SU-DHL-6 (cell line): ENCODE measurements around the gene NAV2.

ENCODE experiments used
- H2AFZ ChIP-seq: fragments of 200-600 bp; sonication (generic); 2 replicates; pipeline ENCODE4 v1.6.1; 2014; ENCODE audit warnings: low read depth, mild to moderate bottlenecking, moderate library complexity, mixed read lengths, antibody characterized with exemption, low read length; ENCODE audit not compliant: severe bottlenecking
- H3F3A ChIP-seq: fragments of 200-600 bp; shearing (Covaris generic); 2 replicates; pipeline ENCODE4 v1.6.0; 2016; ENCODE audit warnings: antibody characterized with exemption, mild to moderate bottlenecking; ENCODE audit not compliant: insufficient read depth
- H3K27ac ChIP-seq: fragments of 200-600 bp; sonication (generic); 2 replicates; pipeline ENCODE4 v1.5.1; 2016; ENCODE audit warnings: low read depth, mild to moderate bottlenecking, low read length, moderate library complexity, mixed read lengths
- H3K27me3 ChIP-seq: fragments of 200-600 bp; sonication (generic), shearing (Covaris generic); 2 replicates; pipeline ENCODE4 v1.6.0; 2014; ENCODE audit warnings: mild to moderate bottlenecking, low read length
- H3K36me3 ChIP-seq: fragments of 200-600 bp; sonication (generic); 2 replicates; pipeline ENCODE4 v1.6.1; 2014; ENCODE audit warnings: mild to moderate bottlenecking, low read length, mixed read lengths
- H3K4me2 ChIP-seq: fragments of 300-600, 200-600 bp; shearing (Covaris generic), sonication (generic); 2 replicates; pipeline ENCODE4 v1.6.0; 2014; ENCODE audit warnings: low read length, low read depth, mild to moderate bottlenecking; ENCODE audit not compliant: poor library complexity, severe bottlenecking
- H3K4me3 ChIP-seq: fragments of 200-600 bp; sonication (generic); 2 replicates; pipeline ENCODE4 v1.5.1; 2014; ENCODE audit warnings: antibody characterized with exemption, low read length, mild to moderate bottlenecking, mixed read lengths; ENCODE audit not compliant: insufficient read depth, poor library complexity, severe bottlenecking
- H3K79me2 ChIP-seq: fragments of 200-600 bp; sonication (generic); 2 replicates; pipeline ENCODE4 v1.6.1; 2014; ENCODE audit warnings: mild to moderate bottlenecking, low read length, moderate library complexity; ENCODE audit not compliant: insufficient read depth
- H3K9ac ChIP-seq: fragments of 200-600 bp; sonication (generic); 2 replicates; pipeline ENCODE4 v1.7.0; 2014; ENCODE audit warnings: mild to moderate bottlenecking, low read length
- H3K9me2 ChIP-seq: fragments of 200-600 bp; sonication (generic); replicated peaks from 2 replicates; pipeline ENCODE4 v1.6.1; 2014; ENCODE audit warnings: low read length; ENCODE audit not compliant: insufficient read depth
- H3K9me3 ChIP-seq: fragments of 200-600 bp; sonication (generic); 2 replicates; pipeline ENCODE4 v1.6.1; 2014; ENCODE audit warnings: low read length, mixed read lengths; ENCODE audit not compliant: insufficient read depth
- H4K20me1 ChIP-seq: fragments of 200-600 bp; sonication (generic); 2 replicates; pipeline ENCODE4 v1.6.1; 2014; ENCODE audit warnings: low read depth, mild to moderate bottlenecking, antibody characterized with exemption, low read length, moderate library complexity, mixed read lengths
- CTCF ChIP-seq: fragments of 200-600 bp; sonication (generic); IDR thresholded peaks from one replicate; pipeline ENCODE4 v1.5.1; 2017; ENCODE audit warnings: antibody characterized with exemption, mild to moderate bottlenecking, low read length, moderate library complexity; ENCODE audit not compliant: insufficient read depth, poor library complexity, severe bottlenecking
- EZH2phosphoT487 ChIP-seq: fragments of 200-600 bp; sonication (generic), shearing (Covaris generic); conservative IDR thresholded peaks from 2 replicates; pipeline ENCODE4 v1.6.1; 2018; ENCODE audit warnings: mild to moderate bottlenecking, antibody characterized with exemption, low read length, moderate library complexity, mixed read lengths

Gene NAV2

GRCh38 chr11:19766810-19767209 is 54.2 kb downstream of the NAV2 start:
- 0 out of 2 replicates have a peak, but pooled peaks cover 2% of the 10 kb centered on the region for H3K27me3 ChIP-seq
- H2AFZ ChIP-seq, result no peak overlapping the region
- TF ChIP-seq EZH2phosphoT487 (no peak), CTCF (no peak)
- no peaks in the 10 kb centered on the region for H3K9me2 ChIP-seq
- no peaks in the 10 kb centered on the region for H3K9me3 ChIP-seq
- H3K4me3 ChIP-seq, result no peak overlapping the region
- no peak overlapping the region for H3K27ac ChIP-seq
- no peaks in the 10 kb centered on the region for H3F3A ChIP-seq
- H3K79me2 ChIP-seq, result no peaks in the 10 kb centered on the region
- H4K20me1 ChIP-seq, result no peaks in the 10 kb centered on the region
- no peaks in the 10 kb centered on the region for H3K36me3 ChIP-seq
- no peak overlapping the region for H3K9ac ChIP-seq
- no peak overlapping the region for H3K4me2 ChIP-seq

DNA sequence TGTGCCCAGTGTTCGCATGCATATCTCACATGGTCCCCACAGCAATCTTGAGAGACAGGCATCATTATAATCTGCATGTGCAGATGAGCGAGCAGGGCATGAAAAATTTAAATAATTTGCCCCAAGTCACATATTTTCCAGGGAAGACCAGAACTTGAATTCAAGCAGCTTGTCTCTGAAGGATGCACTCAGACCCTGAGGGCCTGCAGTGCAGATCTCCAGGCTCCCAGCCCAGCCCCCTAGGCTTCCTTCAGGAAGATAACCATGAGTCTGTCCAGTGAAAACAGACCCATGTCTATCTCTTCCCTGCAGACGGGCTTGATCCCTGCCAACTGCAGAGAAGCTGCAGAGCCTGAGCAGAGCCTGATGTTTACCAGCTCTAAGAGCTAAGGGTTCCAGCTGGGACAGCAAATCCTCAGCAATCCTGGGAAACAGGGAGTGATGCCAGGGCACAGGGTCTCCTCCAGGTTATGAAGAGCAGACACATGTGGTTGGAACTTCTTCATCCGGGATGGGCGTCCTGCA is 55.1 kb downstream of the NAV2 start:
- Histone ChIP-seq H3K79me2 (no peaks in the 10 kb centered on the region), H3K27ac (no peak overlapping the region)

DNA sequence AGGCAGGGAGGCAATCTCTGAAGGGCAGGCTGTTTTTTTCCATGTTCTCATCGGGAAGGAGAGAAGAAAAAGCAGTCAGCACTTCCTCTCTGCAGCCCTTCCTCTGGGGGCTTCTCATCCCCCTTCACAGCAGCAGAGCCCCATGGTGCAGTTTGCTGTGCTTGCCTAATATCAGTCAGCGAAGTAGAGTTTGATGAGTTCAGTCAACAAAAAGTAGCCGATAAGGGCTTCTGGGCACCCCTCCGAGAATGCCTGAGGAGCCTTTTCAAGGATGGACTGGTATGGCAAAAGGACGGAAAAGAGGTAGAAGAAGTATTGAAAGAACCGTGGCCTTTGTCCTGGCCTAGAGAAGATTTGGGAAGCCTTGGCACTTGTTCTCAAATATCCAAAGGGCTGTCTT is 55.6 kb downstream of the NAV2 start:
- Histone ChIP-seq H3F3A (no peaks in the 10 kb centered on the region), H3K27me3 (0 out of 2 replicates have a peak, but pooled peaks cover 2% of the 10 kb centered on the region), H3K9me2 (no peaks in the 10 kb centered on the region), H4K20me1 (no peaks in the 10 kb centered on the region), H3K79me2 (no peaks in the 10 kb centered on the region), H3K27ac (no peak overlapping the region), H3K4me2 (no peak overlapping the region), H2AFZ (no peak overlapping the region), H3K4me3 (no peak overlapping the region), H3K36me3 (no peaks in the 10 kb centered on the region), H3K9ac (no peak overlapping the region), H3K9me3 (no peaks in the 10 kb centered on the region)
- TF ChIP-seq EZH2phosphoT487, result no peak
- no peak for TF ChIP-seq CTCF

More for the DNA sequence above, 55.1 kb downstream of the NAV2 start:
- no peaks in the 10 kb centered on the region for H3K9me3 ChIP-seq
- H3K9ac ChIP-seq, result no peak overlapping the region
- H3F3A ChIP-seq, result no peaks in the 10 kb centered on the region
- TF ChIP-seq CTCF (no peak), EZH2phosphoT487 (no peak)
- no peak overlapping the region for H3K4me2 ChIP-seq
- 0 out of 2 replicates have a peak, but pooled peaks cover 2% of the 10 kb centered on the region for H3K27me3 ChIP-seq
- H3K4me3 ChIP-seq, result no peak overlapping the region
- H3K36me3 ChIP-seq, result no peaks in the 10 kb centered on the region
- no peak overlapping the region for H2AFZ ChIP-seq
- no peaks in the 10 kb centered on the region for H3K9me2 ChIP-seq
- no peaks in the 10 kb centered on the region for H4K20me1 ChIP-seq
